ENCODE results near the gene VENTX. TPM values are rescaled to one million over a fixed set of nuclear protein-coding genes. Genes with fewer than 3 reads are reported as not detected.

Gene VENTX
- total RNA-seq, 1 donor from 2014 or later: 1.2 TPM

GRCh38 chr10:133273534-133274143 lies 36.0 kb downstream of the VENTX start:
- TF ChIP-seq CTCF (IDR thresholded peaks at IDR 0.05; ENCODE audit: unreplicated experiment): no peak
- Mint-ChIP-seq H3K27me3 (no peaks in the 10 kb centered on the region), H3K9me3 (ENCODE audit: low read depth) (no peaks in the 10 kb centered on the region), H3K4me3 (ENCODE audit: low read depth) (no peak overlapping the region), H3K4me1 (ENCODE audit: low read depth) (peaks cover 19% of the 10 kb centered on the region), H3K36me3 (ENCODE audit: insufficient read depth) (no peaks in the 10 kb centered on the region), H3K27ac (no peak overlapping the region)
- DNase-seq (ENCODE audit: low spot score, unreplicated experiment): no peak

- no peak overlapping the region for H3K27ac Mint-ChIP-seq
- no peaks in the 10 kb centered on the region for H3K36me3 Mint-ChIP-seq (ENCODE audit: insufficient read depth)
- TF ChIP-seq CTCF (IDR thresholded peaks at IDR 0.05; ENCODE audit: unreplicated experiment): no peak
- DNase-seq (ENCODE audit: low spot score, unreplicated experiment): no peak
- no peaks in the 10 kb centered on the region for H3K27me3 Mint-ChIP-seq
- H3K9me3 Mint-ChIP-seq (ENCODE audit: low read depth): no peaks in the 10 kb centered on the region
- H3K4me1 Mint-ChIP-seq (ENCODE audit: low read depth): peaks cover 24% of the 10 kb centered on the region
- no peak overlapping the region for H3K4me3 Mint-ChIP-seq (ENCODE audit: low read depth)
Measured at GRCh38 chr10:133274751-133275683, 37.4 kb downstream of the VENTX start.

- H3K4me3 Mint-ChIP-seq (ENCODE audit: low read depth): peak overlapping the region; percentile 31
- H3K27ac Mint-ChIP-seq: no peak overlapping the region
- H3K9me3 Mint-ChIP-seq (ENCODE audit: low read depth): no peaks in the 10 kb centered on the region
Measured at GRCh38 chr10:133275684-133276092, 38.0 kb downstream of the VENTX start.

GRCh38 chr10:133276100-133276434 lies 38.4 kb downstream of the VENTX start:
- H3K27ac Mint-ChIP-seq: no peak overlapping the region
- peaks cover 24% of the 10 kb centered on the region for H3K4me1 Mint-ChIP-seq (ENCODE audit: low read depth)

More at GRCh38 chr10:133275684-133276092, 38.0 kb downstream of the VENTX start:
- no peak for TF ChIP-seq CTCF (IDR thresholded peaks at IDR 0.05; ENCODE audit: unreplicated experiment)
- Mint-ChIP-seq H3K27me3 (no peaks in the 10 kb centered on the region), H3K36me3 (ENCODE audit: insufficient read depth) (no peaks in the 10 kb centered on the region), H3K4me1 (ENCODE audit: low read depth) (peaks cover 24% of the 10 kb centered on the region)
- no peak for DNase-seq (ENCODE audit: low spot score, unreplicated experiment)

More at GRCh38 chr10:133276100-133276434, 38.4 kb downstream of the VENTX start:
- Mint-ChIP-seq H3K9me3 (ENCODE audit: low read depth) (no peaks in the 10 kb centered on the region), H3K36me3 (ENCODE audit: insufficient read depth) (no peaks in the 10 kb centered on the region), H3K4me3 (ENCODE audit: low read depth) (peak overlapping the region; percentile 31), H3K27me3 (no peaks in the 10 kb centered on the region)
- no peak for TF ChIP-seq CTCF (IDR thresholded peaks at IDR 0.05; ENCODE audit: unreplicated experiment)
- no peak for DNase-seq (ENCODE audit: low spot score, unreplicated experiment)
